ENCODE data around the gene ANTXR1. TPM values are rescaled to one million over a fixed set of nuclear protein-coding genes. Genes with fewer than 3 reads are reported as not detected.

The ANTXR1 gene
- total and polyA plus RNA-seq, 2 of the 8 experiments (the other 6 are each of a cell fraction or from before 2014, with no cell fraction given), result 15.8 to 44.3 TPM

DNA sequence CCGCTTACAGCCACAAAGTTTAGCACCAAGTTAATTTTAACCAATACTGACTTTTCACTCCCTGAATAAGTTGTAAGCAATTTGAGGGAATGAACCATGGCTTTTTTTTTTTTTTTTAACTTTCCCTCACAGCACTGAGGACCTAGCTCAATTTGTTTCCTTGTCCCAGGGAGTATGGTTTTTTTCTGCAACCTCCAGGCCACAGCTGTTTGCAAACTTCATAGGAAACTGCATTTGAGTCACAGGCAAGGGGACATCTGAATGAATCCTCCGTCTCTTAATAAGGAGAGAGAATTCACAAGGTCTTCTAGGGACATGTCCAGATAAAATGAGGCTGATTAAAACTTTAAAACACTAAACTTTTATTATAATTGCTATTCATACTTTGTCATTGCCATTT is 192.5 kb downstream of the ANTXR1 start:
- Histone ChIP-seq H4K20me1 (replicated peaks in 1 of 2; ENCODE audit: control insufficient read depth in 1 of 2, insufficient read depth in 2 of 2, low read length in 2 of 2) (no peaks in the 10 kb centered on the region), H3K27ac (ENCODE audit: low read depth, low read length) (no peak overlapping the region), H2AK5ac (ENCODE audit: low read depth, low read length) (no peak overlapping the region), H3K9ac (replicated peaks in 1 of 4; ENCODE audit: extremely low read depth in 1 of 4, low read depth in 3 of 4, low read length in 3 of 4) (no peak overlapping the region), H3K4me2 (ENCODE audit: insufficient read depth in 1 of 2, low read depth in 2 of 2, low read length in 2 of 2) (no peak overlapping the region), H3K23me2 (ENCODE audit: low read depth, low read length) (peaks cover 2% of the 10 kb centered on the region; the same call in 1 of the 2 replicates), H3K79me1 (ENCODE audit: low read depth, low read length) (no peaks in the 10 kb centered on the region), H3K23ac (ENCODE audit: insufficient read length) (no peak overlapping the region), H3K18ac (ENCODE audit: extremely low read depth, low read length) (no peak overlapping the region), H3K27me3 (replicated peaks in 1 of 4; ENCODE audit: control insufficient read depth in 3 of 4, extremely low read depth in 1 of 4, insufficient read depth in 3 of 4, low read length in 3 of 4) (no peaks in the 10 kb centered on the region), H3K79me2 (ENCODE audit: control insufficient read depth in 1 of 2, insufficient read depth in 2 of 2, low read length in 2 of 2) (no peaks in the 10 kb centered on the region), H3K4me1 (replicated peaks in 1 of 4; ENCODE audit: control insufficient read depth in 3 of 4, insufficient read depth in 4 of 4, low read length in 3 of 4) (peaks cover 0 to 14% (median 10%) of the 10 kb centered on the region in 4 experiments), H3K9me3 (ENCODE audit: insufficient read depth in 2 of 2, low read depth in 1 of 2, low read length in 1 of 2) (no peaks in the 10 kb centered on the region), H4K5ac (ENCODE audit: insufficient read length, low read depth, low read length) (no peak overlapping the region), H3K56ac (replicated peaks; ENCODE audit: insufficient read length, low read depth, low read length) (no peak overlapping the region), H2AFZ (ENCODE audit: low read length) (no peak overlapping the region), H2BK15ac (ENCODE audit: low read length) (no peak overlapping the region), H4K91ac (replicated peaks; ENCODE audit: insufficient read length, low read length) (no peak overlapping the region), H3K36me3 (ENCODE audit: control insufficient read depth in 2 of 4, insufficient read depth in 4 of 4, low read length in 3 of 4) (no peaks in the 10 kb centered on the region; a peak in 1 of 8 replicates), H3K4ac (replicated peaks; ENCODE audit: insufficient read length, low read depth, low read length) (no peak overlapping the region), H2BK120ac (replicated peaks; ENCODE audit: low read depth, low read length) (no peak overlapping the region), H2BK20ac (ENCODE audit: low read length) (no peak overlapping the region), H3K4me3 (ENCODE audit: extremely low read depth in 1 of 4, insufficient read depth in 2 of 4, low read depth in 3 of 4, low read length in 4 of 4) (no peak overlapping the region), H3K14ac (ENCODE audit: insufficient read length) (no peak overlapping the region), H2BK12ac (ENCODE audit: low read depth, low read length) (no peak overlapping the region), H4K8ac (ENCODE audit: extremely low read depth, insufficient read depth, low read length) (no peak overlapping the region), H2BK5ac (ENCODE audit: low read depth, low read length) (no peak overlapping the region)
- 89% methylated on average over 2 of the region's 2 CpGs; no CpG with 5 or more reads in 1 of the 2 experiments for WGBS, 2 experiments (ENCODE audit: extremely low coverage in 1 of 2, insufficient coverage in 1 of 2, insufficient read length in 1 of 2, insufficient replicate concordance in 2 of 2, low coverage in 1 of 2, low lambda C conversion rate in 2 of 2, missing lambda C conversion rate in 1 of 2)
- ChIA-PET CTCF (ENCODE audit: partially characterized antibody) (no interaction called here), POLR2A (ENCODE audit: partially characterized antibody) (no interaction called here)
- DNase-seq (ENCODE audit: low read depth in 1 of 2, low spot score in 2 of 2) (no peak), FAIRE-seq (no peak)
- TF ChIP-seq TAF7 (optimal IDR thresholded peaks at IDR 0.05; ENCODE audit: borderline replicate concordance, low read depth, low read length) (no peak), JUND (IDR thresholded peaks at IDR 0.05; ENCODE audit: low read length) (no peak), SAP30 (IDR thresholded peaks at IDR 0.05; ENCODE audit: insufficient read depth, insufficient replicate concordance, low read length) (no peak), SP2 (IDR thresholded peaks at IDR 0.05; ENCODE audit: low read length) (no peak), BCL11A (IDR thresholded peaks at IDR 0.05; ENCODE audit: low read depth in 2 of 2, low read length in 2 of 2) (no peak), NANOG (IDR thresholded peaks at IDR 0.05; ENCODE audit: insufficient read depth, low read depth, low read length, poor library complexity, severe bottlenecking) (no peak), PHF8 (conservative IDR thresholded peaks at IDR 0.05; ENCODE audit: low read depth, low read length) (no peak), CHD2 (IDR thresholded peaks at IDR 0.05; ENCODE audit: low read length) (no peak)
- TF ChIP-seq, protein P1, sequence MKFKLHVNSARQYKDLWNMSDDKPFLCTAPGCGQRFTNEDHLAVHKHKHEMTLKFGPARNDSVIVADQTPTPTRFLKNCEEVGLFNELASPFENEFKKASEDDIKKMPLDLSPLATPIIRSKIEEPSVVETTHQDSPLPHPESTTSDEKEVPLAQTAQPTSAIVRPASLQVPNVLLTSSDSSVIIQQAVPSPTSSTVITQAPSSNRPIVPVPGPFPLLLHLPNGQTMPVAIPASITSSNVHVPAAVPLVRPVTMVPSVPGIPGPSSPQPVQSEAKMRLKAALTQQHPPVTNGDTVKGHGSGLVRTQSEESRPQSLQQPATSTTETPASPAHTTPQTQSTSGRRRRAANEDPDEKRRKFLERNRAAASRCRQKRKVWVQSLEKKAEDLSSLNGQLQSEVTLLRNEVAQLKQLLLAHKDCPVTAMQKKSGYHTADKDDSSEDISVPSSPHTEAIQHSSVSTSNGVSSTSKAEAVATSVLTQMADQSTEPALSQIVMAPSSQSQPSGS (IDR thresholded peaks at IDR 0.05; ENCODE audit: low read length), result no peak
- TF ChIP-seq, protein P2, sequence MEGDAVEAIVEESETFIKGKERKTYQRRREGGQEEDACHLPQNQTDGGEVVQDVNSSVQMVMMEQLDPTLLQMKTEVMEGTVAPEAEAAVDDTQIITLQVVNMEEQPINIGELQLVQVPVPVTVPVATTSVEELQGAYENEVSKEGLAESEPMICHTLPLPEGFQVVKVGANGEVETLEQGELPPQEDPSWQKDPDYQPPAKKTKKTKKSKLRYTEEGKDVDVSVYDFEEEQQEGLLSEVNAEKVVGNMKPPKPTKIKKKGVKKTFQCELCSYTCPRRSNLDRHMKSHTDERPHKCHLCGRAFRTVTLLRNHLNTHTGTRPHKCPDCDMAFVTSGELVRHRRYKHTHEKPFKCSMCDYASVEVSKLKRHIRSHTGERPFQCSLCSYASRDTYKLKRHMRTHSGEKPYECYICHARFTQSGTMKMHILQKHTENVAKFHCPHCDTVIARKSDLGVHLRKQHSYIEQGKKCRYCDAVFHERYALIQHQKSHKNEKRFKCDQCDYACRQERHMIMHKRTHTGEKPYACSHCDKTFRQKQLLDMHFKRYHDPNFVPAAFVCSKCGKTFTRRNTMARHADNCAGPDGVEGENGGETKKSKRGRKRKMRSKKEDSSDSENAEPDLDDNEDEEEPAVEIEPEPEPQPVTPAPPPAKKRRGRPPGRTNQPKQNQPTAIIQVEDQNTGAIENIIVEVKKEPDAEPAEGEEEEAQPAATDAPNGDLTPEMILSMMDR (IDR thresholded peaks at IDR 0.05; ENCODE audit: control extremely low read depth in 1 of 3, insufficient read depth in 1 of 3, low read depth in 1 of 3, low read length in 3 of 3), result no peak

All from H1 (cell line).